Measurements from ENCODE around the gene TAS2R7. TPM values are rescaled to one million over a fixed set of nuclear protein-coding genes. Genes with fewer than 3 reads are reported as not detected.

TAS2R7 gene
- total RNA-seq, 2 donors from 2014 or later, result not detected

- intact Hi-C loops (cut with DNase I), result no loop called here
- no peak for TF ChIP-seq POLR2A (IDR thresholded peaks at IDR 0.05)
Measured at GRCh38 chr12:10753059-10753458, 49.4 kb downstream of the TAS2R7 start.

More at GRCh38 chr12:10753059-10753458, 49.4 kb downstream of the TAS2R7 start:
- 23 to 39% methylated on average over 4 of the region's 4 CpGs for WGBS, 2 donors
- Histone ChIP-seq H3K9me3 (peaks cover 0 to 7% (median 0%) of the 10 kb centered on the region in 3 donors), H3K4me3 (no peak overlapping the region), H3K27me3 (no peaks in the 10 kb centered on the region), H3K4me1 (no peaks in the 10 kb centered on the region), H3K36me3 (replicated peaks in 1 of 2; ENCODE audit: insufficient read depth in 1 of 2, low read depth in 2 of 2) (no peaks in the 10 kb centered on the region), H3K27ac (no peak overlapping the region)
- ATAC-seq (no peak), DNase-seq (no peak)

Small RNA genes within 50 kb of the gene (small RNA-seq; reads per million reads assigned to genes)
- not detected for gene PRR4

Other genes with a start within 250 kb of the TAS2R7 start
- 10 to 100 TPM; 16.9 to 17.5 TPM for gene MAGOHB, start 189.0 kb downstream of the TAS2R7 start, total RNA-seq
- gene STYK1, start 128.6 kb downstream of the TAS2R7 start, total RNA-seq, result under 1 TPM in 1 of 2 donors, not detected in 1; 0.26 TPM
- 100 to 1,000 TPM; 293 to 403 TPM for gene YBX3, start 79.3 kb downstream of the TAS2R7 start, total RNA-seq
- gene TAS2R8, start 4.7 kb upstream of the TAS2R7 start, total RNA-seq, result not detected
- gene TAS2R9, start 7.5 kb upstream of the TAS2R7 start, total RNA-seq, result not detected
- gene TAS2R10, start 23.7 kb upstream of the TAS2R7 start, total RNA-seq, result under 1 TPM in 1 of 2 donors, not detected in 1; 0.52 TPM
- 1 to 10 TPM in 1 of 2 donors, not detected in 1; 3.4 TPM for gene PRR4, start 46.8 kb upstream of the TAS2R7 start, total RNA-seq
- 100 to 1,000 TPM in 1 of 2 donors, 10 to 100 TPM in 1; 16.6 to 106 TPM for gene PRH1, start 81.6 kb upstream of the TAS2R7 start, total RNA-seq
- 1 to 10 TPM; 2.3 to 3.1 TPM for gene TAS2R13, start 106.9 kb upstream of the TAS2R7 start, total RNA-seq
- gene PRH2, start 126.6 kb upstream of the TAS2R7 start, total RNA-seq, result not detected
- gene TAS2R14, start 136.6 kb upstream of the TAS2R7 start, total RNA-seq, result 1 to 10 TPM; 4.0 to 4.9 TPM
- gene TAS2R50, start 184.3 kb upstream of the TAS2R7 start, total RNA-seq, result 1 to 10 TPM; 3.1 to 3.3 TPM
- gene TAS2R20, start 195.7 kb upstream of the TAS2R7 start, total RNA-seq, result 1 to 10 TPM; 2.6 to 7.5 TPM
- 1 to 10 TPM; 3.0 to 4.2 TPM for gene TAS2R19, start 220.0 kb upstream of the TAS2R7 start, total RNA-seq
- gene TAS2R31, start 228.8 kb upstream of the TAS2R7 start, total RNA-seq, result 1 to 10 TPM; 7.0 to 8.9 TPM

All from body of pancreas (tissue), 4 donors.